Cardiac fibroblast (primary cell): ENCODE data around the gene TMSB4X.
A peak's percentile ranks its signal among the peaks of the same experiment; 100 is the strongest.

ENCODE experiments used
- DNase-seq, 2 donors: peaks; one replicate each; pipeline versions ENCODE4 v3.0.0 to v3.0.0-alpha.2; 2010; ENCODE audit warnings: low read depth in 2 of 2
- H3K4me3 ChIP-seq, 2 donors: replicated peaks in 1 of 2; 1 replicate in 1 of 2; 2 replicates in 1 of 2; pipeline ENCODE4 v1.5.1; 2011; ENCODE audit warnings: low read depth in 2 of 2, low read length in 2 of 2, mild to moderate bottlenecking in 2 of 2, moderate library complexity in 1 of 2
- CTCF ChIP-seq: IDR thresholded peaks from one replicate; pipeline ENCODE4 v1.5.1; 2011; ENCODE audit warnings: low read depth, mild to moderate bottlenecking, low read length, inconsistent platforms

The TMSB4X gene

DNA sequence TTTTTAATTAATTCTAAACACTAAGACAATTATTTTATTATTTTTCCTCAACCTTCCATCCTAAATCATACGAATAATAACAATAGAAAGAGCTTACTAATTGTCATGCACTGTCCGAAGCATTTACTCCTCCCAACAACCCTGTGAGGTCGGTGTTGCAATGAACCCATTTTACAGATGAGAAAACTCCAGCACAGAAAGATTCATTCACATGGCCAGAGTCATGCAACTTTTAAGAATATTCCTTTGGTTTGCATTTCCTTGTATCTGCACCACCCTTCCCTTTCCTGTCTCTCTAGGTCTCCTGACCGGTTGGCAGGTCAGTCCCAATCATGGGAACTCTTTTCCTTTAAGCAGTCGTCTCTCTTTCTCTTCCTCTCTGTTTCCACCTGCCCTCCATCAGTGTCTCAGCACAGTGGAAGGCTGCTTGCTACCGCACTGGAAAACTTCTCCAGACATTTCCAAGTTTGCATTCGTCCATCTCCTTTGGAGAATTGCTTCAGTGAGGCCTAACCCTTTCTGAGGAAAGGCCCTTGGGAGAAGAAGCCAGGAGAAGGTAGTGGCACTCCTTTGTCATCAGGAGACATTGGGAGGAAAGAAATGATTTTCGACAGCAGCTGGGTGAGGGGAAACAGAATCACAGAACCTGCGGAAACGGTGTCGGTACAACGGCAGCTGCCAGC lies 1.9 kb upstream of the TMSB4X start:
- peak in 1 of 2 donors; percentile 2 for DNase-seq
- no peak overlapping the region for H3K4me3 ChIP-seq
- TF ChIP-seq CTCF: no peak

GRCh38 chrX:12973561-12974304 lies 1.2 kb upstream of the TMSB4X start:
- peak overlapping the region in 1 of 2 donors; percentile 3 for H3K4me3 ChIP-seq

GRCh38 chrX:12974305-12974795 lies 560 bp upstream of the TMSB4X start:
- DNase-seq: peak; percentile 70 to 83
- TF ChIP-seq CTCF: no peak
- peak overlapping the region; percentile 73 to 75 for H3K4me3 ChIP-seq

More at GRCh38 chrX:12973561-12974304, 1.2 kb upstream of the TMSB4X start:
- DNase-seq: no peak
- no peak for TF ChIP-seq CTCF

- DNase-seq: no peak
- TF ChIP-seq CTCF: no peak
Measured at GRCh38 chrX:12975670-12975965, 708 bp downstream of the TMSB4X start.

DNA sequence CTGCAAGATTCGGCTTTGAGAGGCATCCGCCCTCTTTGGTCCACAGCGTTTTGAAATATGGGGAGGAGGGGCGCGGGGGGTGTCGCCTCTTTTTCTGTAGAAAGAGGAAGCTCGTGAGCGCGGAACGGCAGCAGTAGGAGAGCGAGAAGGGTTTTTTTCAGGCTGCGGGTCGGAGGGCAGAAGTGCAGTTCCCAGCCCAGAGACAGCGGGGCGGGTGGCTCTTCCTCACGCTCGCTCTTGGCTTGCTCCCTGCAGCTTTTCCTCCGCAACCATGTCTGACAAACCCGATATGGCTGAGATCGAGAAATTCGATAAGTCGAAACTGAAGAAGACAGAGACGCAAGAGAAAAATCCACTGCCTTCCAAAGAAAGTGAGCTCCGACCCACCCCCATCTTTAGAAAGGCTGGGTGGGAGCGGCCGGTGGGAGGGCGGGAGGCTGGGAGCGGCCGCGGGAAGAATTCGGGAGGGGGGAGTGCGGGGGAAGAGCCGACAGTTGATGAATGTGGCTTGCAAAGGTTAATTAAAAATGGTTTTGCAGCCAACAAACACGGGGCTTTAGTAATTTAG lies 1.2 kb downstream of the TMSB4X start:
- TF ChIP-seq CTCF: no peak
- DNase-seq: peak; percentile 47 to 69

More at GRCh38 chrX:12975670-12975965, 708 bp downstream of the TMSB4X start:
- peak overlapping the region; percentile 73 to 75 for H3K4me3 ChIP-seq

DNA sequence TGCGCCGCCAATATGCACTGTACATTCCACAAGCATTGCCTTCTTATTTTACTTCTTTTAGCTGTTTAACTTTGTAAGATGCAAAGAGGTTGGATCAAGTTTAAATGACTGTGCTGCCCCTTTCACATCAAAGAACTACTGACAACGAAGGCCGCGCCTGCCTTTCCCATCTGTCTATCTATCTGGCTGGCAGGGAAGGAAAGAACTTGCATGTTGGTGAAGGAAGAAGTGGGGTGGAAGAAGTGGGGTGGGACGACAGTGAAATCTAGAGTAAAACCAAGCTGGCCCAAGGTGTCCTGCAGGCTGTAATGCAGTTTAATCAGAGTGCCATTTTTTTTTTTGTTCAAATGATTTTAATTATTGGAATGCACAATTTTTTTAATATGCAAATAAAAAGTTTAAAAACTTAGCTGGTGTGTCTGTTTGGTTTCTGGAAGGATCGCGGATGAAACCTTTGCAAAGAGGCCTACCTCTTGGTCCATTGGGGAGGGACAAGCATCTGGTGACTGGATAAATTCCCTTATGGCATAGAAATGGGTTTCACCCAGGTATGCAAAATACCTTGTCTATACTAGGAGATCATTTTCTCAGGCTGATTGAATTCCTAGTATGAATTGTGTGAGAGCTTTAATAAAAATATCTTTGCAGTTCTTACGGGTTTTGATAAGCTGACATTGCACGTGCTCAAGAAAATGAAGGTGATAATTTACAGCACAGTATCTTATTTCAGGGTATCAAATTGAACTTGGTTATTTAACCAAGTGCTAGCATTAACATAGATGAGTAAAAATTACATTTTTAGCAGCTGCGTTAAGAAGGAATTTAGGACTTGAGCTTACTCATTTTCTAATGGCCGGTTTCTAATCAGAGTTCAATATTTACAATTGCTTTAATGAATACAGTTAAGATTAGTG lies 2.2 kb downstream of the TMSB4X start:
- DNase-seq: peak in 1 of 2 donors; percentile 5
- peak overlapping the region; percentile 73 to 75 for H3K4me3 ChIP-seq

More for the DNA sequence above, 1.2 kb downstream of the TMSB4X start:
- H3K4me3 ChIP-seq: peak overlapping the region; percentile 73 to 75
